ENCODE data around the gene COQ5. TPM values are rescaled to one million over a fixed set of nuclear protein-coding genes. Genes with fewer than 3 reads are reported as not detected.
A peak's percentile ranks its signal among the peaks of the same experiment; 100 is the strongest.
"Not testable (repeated sequence)": the region's sequence is repeated elsewhere in the genome, so short reads cannot be mapped to it uniquely, and the experiment has no call there.

The COQ5 gene
- polyA plus RNA-seq, 1 experiment, result 47.1 TPM

DNA sequence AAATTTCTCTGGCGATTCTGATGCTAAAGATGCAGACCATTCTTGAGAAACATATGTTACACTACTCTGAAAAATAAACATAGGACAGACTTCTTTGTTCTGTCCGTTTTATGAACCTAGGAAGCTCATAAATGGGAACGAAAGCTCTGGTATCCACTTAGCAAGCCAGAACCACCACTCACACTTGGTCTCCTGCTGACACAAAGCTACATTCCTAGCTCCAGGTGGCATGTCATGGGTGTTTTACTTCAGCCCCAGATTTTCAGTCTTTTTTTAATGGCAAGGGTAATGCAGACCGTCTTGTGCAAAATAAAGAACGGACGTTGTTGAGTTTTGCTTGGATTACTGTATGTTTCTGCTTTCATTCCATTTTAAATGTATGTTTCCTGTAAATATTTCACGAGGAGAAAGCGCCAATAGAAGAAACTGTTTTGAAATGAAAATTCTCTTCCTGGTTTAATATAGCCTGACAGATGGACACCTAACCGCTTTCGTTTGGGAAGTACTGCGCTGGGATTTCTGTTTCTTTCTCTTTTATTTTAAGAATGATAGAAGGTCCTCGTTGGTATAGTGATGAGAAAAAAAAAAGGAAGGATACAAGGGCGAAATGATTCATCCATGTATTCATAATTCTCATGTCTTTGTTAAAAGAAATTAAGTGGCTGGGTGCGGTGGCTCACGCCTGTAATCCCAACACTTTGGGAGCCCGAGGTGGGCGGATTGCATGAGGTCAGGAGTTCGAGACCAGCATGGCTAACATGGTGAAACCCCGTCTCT is 871 bp upstream of the COQ5 start:
- peak; percentile 26; the same call in 1 of the 2 replicates for TF ChIP-seq CTCF (IDR thresholded peaks at IDR 0.05; ENCODE audit: low read depth, low read length)
- ChIA-PET CTCF (interaction anchor here (0.9 kb wide), 1 partner anchor 806 kb away, joined by 3 read pairs; no protein-coding TSS in a partner anchor), POLR2A (interaction anchor here (1.0 to 1.9 kb wide), 4 partner anchors 9 to 238 kb away, joined by 3 to 14 read pairs (median 3); partner anchors contain the start of genes DYNLL1, POP5 and RNU4-2)

GRCh38 chr12:120522568-120522967 is 6.4 kb downstream of the COQ5 start:
- TF ChIP-seq CTCF (IDR thresholded peaks at IDR 0.05; ENCODE audit: low read depth, low read length), result no peak
- H3K27me3 ChIP-seq (ENCODE audit: control insufficient read depth, insufficient read depth, low read length), result no peaks in the 10 kb centered on the region
- ChIA-PET POLR2A (interaction anchor here (0.7 kb wide), 1 partner anchor 187 kb away, joined by 3 read pairs; no protein-coding TSS in a partner anchor), CTCF (no interaction called here)
- no peak for DNase-seq (ENCODE audit: low read depth, low spot score)
- no peak overlapping the region for H3K4me3 ChIP-seq (ENCODE audit: low read depth, low read length)
- H3K27ac ChIP-seq (ENCODE audit: low read depth, low read length), result no peak overlapping the region
- H3K9me3 ChIP-seq (ENCODE audit: control insufficient read depth, insufficient read depth, low read length), result no peaks in the 10 kb centered on the region

More for the DNA sequence above, 871 bp upstream of the COQ5 start:
- H3K9me3 ChIP-seq (ENCODE audit: control insufficient read depth, insufficient read depth, low read length), result no peaks in the 10 kb centered on the region; the same call in 1 of the 2 replicates
- no peaks in the 10 kb centered on the region for H3K27me3 ChIP-seq (ENCODE audit: control insufficient read depth, insufficient read depth, low read length)
- peak overlapping the region; percentile 77 for H3K27ac ChIP-seq (ENCODE audit: low read depth, low read length)
- no peak for DNase-seq (ENCODE audit: low read depth, low spot score)
- H3K4me3 ChIP-seq (ENCODE audit: low read depth, low read length), result peak overlapping the region; percentile 92

DNA sequence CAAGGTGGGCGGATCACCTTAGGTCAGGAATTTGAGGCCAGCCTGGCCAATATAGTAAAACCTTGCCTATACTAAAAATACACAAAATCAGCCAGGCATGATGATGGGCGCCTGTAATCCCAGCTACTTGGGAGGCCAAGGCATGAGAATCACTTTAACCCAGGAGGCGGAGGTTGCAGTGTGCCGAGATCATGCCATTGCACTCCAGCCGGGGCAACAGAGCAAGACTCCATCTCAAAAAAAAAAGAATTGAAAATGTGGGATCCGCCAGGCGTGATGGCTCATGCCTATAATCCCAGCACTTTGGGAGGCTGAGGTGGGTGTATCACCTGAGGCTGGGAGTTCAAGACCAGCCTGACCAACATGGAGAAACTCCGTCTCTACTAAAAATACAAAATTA is 9.6 kb downstream of the COQ5 start:
- H3K27me3 ChIP-seq (ENCODE audit: control insufficient read depth, insufficient read depth, low read length); H3K9me3 ChIP-seq (ENCODE audit: control insufficient read depth, insufficient read depth, low read length); DNase-seq (ENCODE audit: low read depth, low spot score); H3K4me3 ChIP-seq (ENCODE audit: low read depth, low read length); H3K27ac ChIP-seq (ENCODE audit: low read depth, low read length); CTCF ChIA-PET; POLR2A ChIA-PET: not testable (repeated sequence)

DNA sequence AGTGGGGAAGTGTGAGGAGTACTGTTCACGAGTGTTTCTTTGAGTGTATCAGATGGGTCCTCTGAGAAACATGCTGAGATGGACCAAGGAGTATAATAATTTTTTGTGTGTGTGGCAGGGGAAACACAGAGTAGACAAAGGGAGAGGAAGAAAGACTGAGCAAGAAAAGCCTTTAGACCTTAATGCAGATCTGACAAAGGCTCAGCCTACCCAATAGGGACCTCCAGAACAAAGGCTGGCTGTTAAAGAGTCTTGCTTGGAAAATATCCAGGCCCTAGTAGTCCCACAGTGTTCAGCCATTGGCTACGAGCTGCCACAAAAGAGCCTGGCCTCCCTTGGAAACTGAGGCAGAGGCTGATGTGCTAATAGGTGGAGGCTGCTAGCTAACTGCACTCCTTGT is 13.5 kb downstream of the COQ5 start:
- no peak for TF ChIP-seq CTCF (IDR thresholded peaks at IDR 0.05; ENCODE audit: low read depth, low read length)
- DNase-seq (ENCODE audit: low read depth, low spot score), result no peak
- POLR2A ChIA-PET, result interaction anchor here (1.5 kb wide), 1 partner anchor 66 kb away, joined by 7 read pairs; the partner anchor contains the start of gene POP5

DNA sequence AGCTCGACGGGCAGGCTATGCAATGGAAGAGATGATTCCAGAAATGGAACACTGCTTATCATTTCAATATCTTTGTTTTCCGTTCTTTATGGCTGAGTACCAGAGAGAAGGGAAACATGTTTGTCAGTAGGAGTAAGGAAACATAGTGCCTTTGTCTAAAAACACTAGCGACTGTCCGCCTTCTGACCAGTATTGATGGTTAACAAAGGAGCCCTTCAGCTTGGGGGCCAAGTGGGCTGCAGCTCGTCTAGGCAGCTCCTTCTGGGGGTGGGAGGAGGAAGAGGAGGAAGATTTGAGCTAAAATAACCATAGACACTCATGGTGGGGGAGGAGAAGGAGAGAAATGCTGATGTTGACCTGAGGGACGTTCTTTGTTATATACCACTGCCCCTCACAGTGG is 15.0 kb downstream of the COQ5 start:
- DNase-seq (ENCODE audit: low read depth, low spot score), result no peak
- H3K9me3 ChIP-seq (ENCODE audit: control insufficient read depth, insufficient read depth, low read length), result no peaks in the 10 kb centered on the region
- no peak for TF ChIP-seq CTCF (IDR thresholded peaks at IDR 0.05; ENCODE audit: low read depth, low read length)
- CTCF ChIA-PET, result no interaction called here
- H3K27ac ChIP-seq (ENCODE audit: low read depth, low read length), result no peak overlapping the region
- POLR2A ChIA-PET, result interaction anchor here (1.5 kb wide), 2 partner anchors 17 to 67 kb away, joined by 4 to 7 read pairs; partner anchors contain the start of gene POP5
- H3K4me3 ChIP-seq (ENCODE audit: low read depth, low read length), result no peak overlapping the region
- H3K27me3 ChIP-seq (ENCODE audit: control insufficient read depth, insufficient read depth, low read length), result no peaks in the 10 kb centered on the region

More for the DNA sequence above, 13.5 kb downstream of the COQ5 start:
- Histone ChIP-seq H3K9me3 (ENCODE audit: control insufficient read depth, insufficient read depth, low read length) (no peaks in the 10 kb centered on the region), H3K27ac (ENCODE audit: low read depth, low read length) (no peak overlapping the region), H3K4me3 (ENCODE audit: low read depth, low read length) (no peak overlapping the region), H3K27me3 (ENCODE audit: control insufficient read depth, insufficient read depth, low read length) (no peaks in the 10 kb centered on the region)
- CTCF ChIA-PET, result no interaction called here
